ENCODE results near the gene GPRIN1.

Gene GPRIN1

GRCh38 chr5:176609724-176610434 is at the start of gene GPRIN1:
TSS of gene GPRIN1 (minus strand) at chr5:176610156. CDS start at chr5:176599834, 10,322 bp downstream.
- in situ Hi-C loops (cut with MboI; ENCODE audit: low sequenced_read_pairs), result no loop called here

GRCh38 chr5:176659512-176659839 is 49.5 kb upstream of the GPRIN1 start:
- in situ Hi-C loops (cut with MboI; ENCODE audit: low sequenced_read_pairs), result no loop called here

- in situ Hi-C loops (cut with MboI; ENCODE audit: low sequenced_read_pairs), result no loop called here
Measured at GRCh38 chr5:176658817-176659511, 49.0 kb upstream of the GPRIN1 start.

GRCh38 chr5:176658007-176658599 is 48.1 kb upstream of the GPRIN1 start:
- in situ Hi-C loops (cut with MboI; ENCODE audit: low sequenced_read_pairs), result no loop called here

GRCh38 chr5:176656467-176656990 is 46.6 kb upstream of the GPRIN1 start:
- in situ Hi-C loops (cut with MboI; ENCODE audit: low sequenced_read_pairs), result no loop called here

GRCh38 chr5:176654856-176655255 is 44.9 kb upstream of the GPRIN1 start:
- in situ Hi-C loops (cut with MboI; ENCODE audit: low sequenced_read_pairs), result no loop called here

- in situ Hi-C loops (cut with MboI; ENCODE audit: low sequenced_read_pairs), result no loop called here
Measured at GRCh38 chr5:176653401-176654385, 43.7 kb upstream of the GPRIN1 start.

- in situ Hi-C loops (cut with MboI; ENCODE audit: low sequenced_read_pairs), result no loop called here
Measured at GRCh38 chr5:176652136-176652535, 42.2 kb upstream of the GPRIN1 start.

- in situ Hi-C loops (cut with MboI; ENCODE audit: low sequenced_read_pairs), result no loop called here
Measured at GRCh38 chr5:176651472-176651980, 41.6 kb upstream of the GPRIN1 start.

- in situ Hi-C loops (cut with MboI; ENCODE audit: low sequenced_read_pairs), result no loop called here
Measured at GRCh38 chr5:176650354-176650884, 40.5 kb upstream of the GPRIN1 start.

GRCh38 chr5:176648474-176649194 is 38.7 kb upstream of the GPRIN1 start:
- in situ Hi-C loops (cut with MboI; ENCODE audit: low sequenced_read_pairs), result no loop called here

GRCh38 chr5:176647843-176648473 is 38.0 kb upstream of the GPRIN1 start:
- in situ Hi-C loops (cut with MboI; ENCODE audit: low sequenced_read_pairs), result no loop called here

- in situ Hi-C loops (cut with MboI; ENCODE audit: low sequenced_read_pairs), result no loop called here
Measured at GRCh38 chr5:176647030-176647842, 37.3 kb upstream of the GPRIN1 start, which contains the start of gene TSPAN17. TSS of gene TSPAN17 (plus strand) at chr5:176647484. CDS start at chr5:176647616, 132 bp downstream.

GRCh38 chr5:176646707-176647029 is 36.7 kb upstream of the GPRIN1 start:
- in situ Hi-C loops (cut with MboI; ENCODE audit: low sequenced_read_pairs), result no loop called here

- in situ Hi-C loops (cut with MboI; ENCODE audit: low sequenced_read_pairs), result no loop called here
Measured at GRCh38 chr5:176646049-176646706, 36.2 kb upstream of the GPRIN1 start.

GRCh38 chr5:176644878-176645670 is 35.1 kb upstream of the GPRIN1 start:
- in situ Hi-C loops (cut with MboI; ENCODE audit: low sequenced_read_pairs), result no loop called here

- in situ Hi-C loops (cut with MboI; ENCODE audit: low sequenced_read_pairs), result no loop called here
Measured at GRCh38 chr5:176644294-176644693, 34.3 kb upstream of the GPRIN1 start.
